GM18502 (cell line): ENCODE results near the gene CHID1.

Source experiments
- ATAC-seq: cut with Tn5 transposase; IDR thresholded peaks from one replicate; pipeline ENCODE4 v1.9.1; 2021; ENCODE audit warnings: mild to moderate bottlenecking; ENCODE audit not compliant: unreplicated experiment, poor library complexity

The CHID1 gene

DNA sequence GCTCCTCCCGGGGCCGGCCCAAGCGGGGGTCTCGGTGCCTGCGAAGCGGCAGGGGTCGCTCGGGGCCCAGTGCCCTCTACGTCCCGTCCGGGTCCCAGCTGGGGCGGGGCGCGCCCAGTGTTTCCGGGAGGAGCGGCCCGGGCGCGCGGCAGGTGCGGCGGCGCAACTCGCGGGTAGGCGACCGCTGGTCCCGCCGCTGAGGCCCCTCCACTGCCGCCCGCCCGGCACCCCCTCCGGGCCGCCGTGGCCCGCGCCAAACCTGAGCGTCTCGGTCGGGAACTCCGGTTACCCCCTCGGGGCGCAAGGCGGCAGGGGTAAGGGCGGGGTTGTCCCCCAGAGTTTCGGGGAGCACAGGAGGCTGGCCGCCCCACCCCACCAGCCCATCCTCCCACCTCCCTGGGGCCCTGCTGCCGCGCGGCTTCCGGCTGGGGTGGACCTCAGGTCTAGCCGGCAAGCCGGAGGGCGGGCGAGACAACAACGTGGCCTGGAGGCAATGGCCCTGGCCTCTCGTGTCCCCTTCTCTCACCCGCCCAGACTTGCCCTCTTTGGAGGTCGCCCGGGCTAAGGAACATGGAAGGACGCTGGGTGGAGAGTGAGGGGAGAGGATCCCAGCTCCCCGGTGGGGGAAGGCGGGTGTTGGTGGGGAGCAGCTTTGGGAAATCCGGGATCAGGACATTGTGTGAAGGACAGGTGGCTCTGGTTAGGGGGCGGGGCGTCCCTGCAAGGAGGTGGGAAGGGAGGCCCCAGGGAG, 83.3 kb downstream of the CHID1 start:
- peak; percentile 35 for ATAC-seq

DNA sequence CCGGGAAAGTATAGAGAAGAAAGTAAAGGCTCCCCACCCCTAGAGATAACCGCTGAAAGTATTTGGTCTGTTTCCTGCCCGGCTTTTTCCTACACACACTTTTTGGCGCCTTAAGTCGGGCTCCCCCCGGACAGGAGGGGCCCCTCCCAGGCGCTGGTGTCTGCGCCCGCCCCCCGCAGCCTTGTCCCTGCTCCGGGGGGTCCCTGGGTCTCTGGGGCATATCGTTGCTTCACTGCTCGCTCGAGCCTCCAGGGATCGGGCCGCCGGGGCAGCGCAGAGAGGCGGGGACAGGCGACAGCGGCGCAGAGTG, 83.8 kb downstream of the CHID1 start:
- no peak for ATAC-seq

DNA sequence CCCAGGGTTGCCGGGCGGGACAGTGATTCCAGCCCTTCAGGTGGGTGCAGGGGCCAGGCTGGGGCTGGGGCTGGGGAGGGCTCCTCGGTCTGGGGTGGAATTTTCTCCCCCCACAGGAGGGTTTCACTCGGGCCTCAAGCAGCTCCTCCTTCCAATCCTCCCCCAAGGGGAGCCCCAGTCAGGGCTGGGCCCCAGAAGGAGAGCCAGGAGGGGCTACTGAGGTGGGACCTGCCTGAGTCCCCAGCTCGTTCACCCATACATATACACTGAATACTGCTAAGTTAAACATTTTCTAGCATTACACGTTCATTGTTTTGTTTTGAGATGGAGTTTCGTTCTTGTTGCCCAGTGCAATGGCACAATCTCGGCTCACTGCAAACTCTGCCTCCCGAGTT, 84.4 kb downstream of the CHID1 start:
- ATAC-seq = no peak

DNA sequence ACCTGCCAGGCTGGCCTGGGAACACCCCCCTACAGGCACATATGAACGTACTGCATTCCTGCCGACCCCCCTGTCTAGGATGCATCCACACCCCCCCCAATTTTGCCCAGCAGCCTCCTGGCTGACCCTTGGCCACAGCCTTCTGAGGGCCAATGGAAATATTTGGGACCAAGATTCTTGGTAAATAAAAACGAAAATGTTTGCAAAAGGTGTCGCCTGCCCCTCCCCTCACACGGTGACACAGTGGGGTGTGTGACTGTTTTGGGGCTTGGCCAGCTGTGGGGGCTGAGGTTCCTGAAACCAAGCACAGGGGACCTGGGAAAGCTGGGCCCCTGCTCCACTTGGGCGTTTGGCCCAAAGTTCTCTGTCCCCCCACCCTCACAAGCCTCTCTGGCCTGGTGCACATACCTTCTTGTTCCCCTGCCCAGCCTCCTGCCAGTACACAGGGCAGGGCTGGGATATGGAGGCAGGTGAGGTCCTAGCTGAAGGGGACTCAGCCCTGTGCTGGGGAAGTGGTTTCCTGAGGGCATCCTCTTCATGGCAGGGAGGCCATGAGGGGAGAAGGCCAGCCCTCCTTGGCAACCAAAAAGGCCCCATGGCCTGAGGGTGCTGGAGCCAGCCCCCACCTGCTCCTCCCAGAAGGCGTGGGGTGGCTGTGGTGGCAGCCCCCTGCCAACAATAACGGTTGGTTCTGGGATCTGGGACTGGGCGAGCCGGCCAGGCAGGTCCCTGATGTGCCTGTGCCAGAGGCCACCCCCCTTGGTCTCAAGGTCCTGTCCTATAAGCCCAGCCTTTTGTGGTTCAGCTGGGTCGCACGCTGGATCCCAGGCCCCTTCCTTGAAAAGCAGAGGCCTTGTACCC, 85.0 kb downstream of the CHID1 start:
- ATAC-seq = no peak

DNA sequence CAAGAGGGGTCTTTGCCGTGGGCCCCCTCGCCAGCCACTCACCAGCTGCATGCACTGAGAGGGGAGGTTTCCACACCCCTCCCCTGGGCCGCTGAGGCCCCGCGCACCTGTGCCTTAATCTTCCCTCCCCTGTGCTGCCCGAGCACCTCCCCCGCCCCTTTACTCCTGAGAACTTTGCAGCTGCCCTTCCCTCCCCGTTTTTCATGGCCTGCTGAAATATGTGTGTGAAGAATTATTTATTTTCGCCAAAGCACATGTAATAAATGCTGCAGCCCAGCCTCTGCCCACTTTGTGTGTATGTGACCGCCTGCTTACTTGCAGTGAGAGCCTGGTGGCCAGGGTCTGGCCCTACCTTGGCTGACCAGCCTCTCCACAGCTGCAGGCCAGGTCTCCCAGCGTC, 85.7 kb downstream of the CHID1 start:
- no peak for ATAC-seq

DNA sequence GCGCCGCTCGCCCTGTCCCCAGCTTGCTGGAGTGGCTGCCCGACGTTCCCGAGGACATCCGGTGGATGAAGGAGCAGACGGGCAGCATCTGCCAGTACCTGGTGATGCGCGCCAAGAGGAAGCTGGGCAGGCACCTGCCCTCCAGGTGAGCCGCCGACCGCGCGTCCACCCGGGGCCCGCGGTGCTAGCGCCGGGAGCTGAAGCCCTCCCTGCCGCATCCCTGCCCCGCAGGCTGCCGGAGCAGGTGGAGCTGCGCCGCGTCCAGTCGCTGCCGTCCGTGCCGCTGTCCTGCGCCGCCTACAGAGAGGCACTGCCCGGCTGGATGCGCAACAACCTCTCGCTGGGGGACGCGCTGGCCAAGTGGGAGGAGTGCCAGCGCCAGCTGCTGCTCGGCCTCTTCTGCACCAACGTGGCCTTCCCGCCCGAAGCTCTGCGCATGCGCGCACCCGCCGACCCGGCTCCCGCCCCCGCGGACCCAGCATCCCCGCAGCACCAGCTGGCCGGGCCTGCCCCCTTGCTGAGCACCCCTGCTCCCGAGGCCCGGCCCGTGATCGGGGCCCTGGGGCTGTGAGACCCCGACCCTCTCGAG, 86.2 kb downstream of the CHID1 start:
- no peak for ATAC-seq

DNA sequence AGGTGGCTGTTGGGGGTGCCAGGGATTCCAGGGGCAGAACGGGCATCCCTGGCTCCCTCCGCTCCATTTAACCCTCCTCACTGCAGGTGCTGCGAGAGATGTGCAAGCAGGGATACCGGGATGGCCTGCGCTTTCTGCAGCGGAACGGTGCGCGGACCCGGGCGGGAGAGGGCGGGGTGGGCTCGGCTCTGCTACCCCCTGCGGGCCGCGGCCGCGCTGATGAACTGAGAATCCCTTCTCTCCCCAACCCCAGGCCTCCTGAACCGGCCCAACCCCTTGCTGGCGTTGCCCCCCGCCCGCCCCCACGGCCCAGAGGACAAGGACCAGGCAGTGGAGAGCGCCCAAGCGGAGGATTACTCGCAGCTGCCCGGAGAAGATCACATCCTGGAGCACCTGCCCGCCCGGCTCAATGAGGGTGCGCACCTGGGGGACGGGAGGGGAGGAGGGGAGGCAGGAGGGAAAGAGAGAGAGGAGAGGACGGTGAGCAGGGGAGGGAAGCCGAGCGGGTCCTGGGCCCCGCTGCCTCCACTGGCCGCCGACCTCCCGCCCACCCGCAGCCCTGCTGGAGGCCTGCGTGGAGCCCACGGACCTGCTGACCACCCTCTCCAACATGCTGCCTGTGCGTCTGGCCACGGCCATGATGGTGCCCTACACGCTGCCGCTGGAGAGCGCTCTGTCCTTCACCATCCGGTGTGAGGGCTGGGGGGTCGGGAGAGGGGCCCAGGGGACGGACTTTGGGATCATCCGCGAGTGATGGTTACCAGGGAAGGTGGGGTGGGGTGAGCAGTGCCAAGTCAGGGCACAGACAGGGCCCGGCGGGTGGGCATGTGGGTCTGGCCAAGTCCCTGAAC, 86.9 kb downstream of the CHID1 start:
- ATAC-seq = no peak

DNA sequence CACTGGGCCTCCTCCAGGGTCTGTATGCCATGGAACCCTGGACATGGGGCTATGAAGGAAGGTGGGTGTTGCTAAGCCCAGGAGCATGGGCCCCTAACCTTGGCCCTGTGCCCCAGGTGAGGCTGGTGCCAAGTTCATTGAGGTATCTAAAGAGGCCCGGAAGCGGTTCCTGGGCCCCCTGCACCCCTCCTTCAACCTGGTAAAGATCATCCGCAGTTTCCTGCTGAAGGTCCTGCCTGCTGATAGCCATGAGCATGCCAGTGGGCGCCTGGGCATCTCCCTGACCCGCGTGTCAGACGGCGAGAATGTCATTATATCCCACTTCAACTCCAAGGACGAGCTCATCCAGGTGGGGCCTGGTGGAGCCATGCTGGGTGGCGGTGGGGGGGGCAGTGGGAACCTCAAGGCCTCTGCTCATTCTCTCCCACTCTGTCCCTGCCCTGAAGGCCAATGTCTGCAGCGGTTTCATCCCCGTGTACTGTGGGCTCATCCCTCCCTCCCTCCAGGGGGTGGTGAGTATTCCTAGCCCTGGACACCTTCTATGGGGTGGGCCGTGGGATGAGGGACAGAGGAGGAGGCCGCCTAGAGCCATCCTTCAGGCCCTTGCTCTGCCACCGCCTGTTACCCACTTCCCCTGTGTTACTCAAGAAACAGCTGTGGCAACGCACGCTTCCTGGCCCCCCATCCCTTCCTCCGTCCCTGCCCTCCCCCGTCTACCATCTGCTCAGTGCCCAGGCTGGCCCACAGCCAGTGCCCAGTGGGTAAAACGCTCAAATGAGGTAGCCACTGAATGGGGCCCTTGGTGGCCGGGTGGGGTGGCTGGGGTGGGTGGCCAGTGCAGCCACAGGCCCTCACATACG, 88.9 kb downstream of the CHID1 start:
- ATAC-seq = no peak

DNA sequence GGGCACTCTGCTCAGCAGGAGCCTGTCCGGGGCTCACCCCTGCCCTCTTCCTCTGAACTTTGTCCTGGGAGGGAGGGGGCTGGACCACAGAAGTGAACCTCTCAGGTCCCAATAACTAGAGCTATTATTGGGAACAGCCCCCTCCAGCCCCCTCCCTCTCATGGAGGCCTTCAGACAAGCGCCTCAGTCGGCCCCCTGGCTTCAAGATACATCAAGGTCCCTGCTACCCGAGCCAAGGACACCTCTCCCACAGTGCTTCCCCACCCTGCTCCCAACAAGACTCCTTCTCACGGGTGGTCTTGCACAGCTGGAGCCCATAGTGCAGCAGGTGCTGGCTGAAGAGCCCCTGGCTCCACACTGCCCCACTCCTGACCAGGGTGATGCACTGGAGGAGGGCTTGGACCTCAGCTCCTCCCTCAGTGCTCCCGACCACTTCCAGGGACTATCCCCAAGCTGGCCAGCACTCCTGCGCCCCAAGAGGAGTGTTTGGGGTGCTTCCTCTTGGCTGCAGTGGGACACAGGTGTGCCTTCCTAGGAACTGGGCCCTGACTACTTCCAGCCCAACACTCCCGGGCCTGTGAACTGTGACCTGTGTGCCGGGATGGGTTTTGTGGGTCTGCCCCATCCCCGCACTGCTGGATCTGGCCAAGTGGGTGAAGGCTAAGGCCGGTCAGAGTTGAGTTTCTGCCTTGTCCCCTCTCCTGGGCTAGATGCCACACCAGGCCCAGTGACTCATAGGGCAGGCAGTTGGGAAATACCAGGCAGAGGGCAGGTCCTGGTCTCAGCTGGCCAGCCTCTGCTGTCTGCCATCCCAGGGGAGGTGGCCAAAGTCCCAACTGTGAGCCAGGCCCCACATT, 89.7 kb downstream of the CHID1 start:
- no peak for ATAC-seq

DNA sequence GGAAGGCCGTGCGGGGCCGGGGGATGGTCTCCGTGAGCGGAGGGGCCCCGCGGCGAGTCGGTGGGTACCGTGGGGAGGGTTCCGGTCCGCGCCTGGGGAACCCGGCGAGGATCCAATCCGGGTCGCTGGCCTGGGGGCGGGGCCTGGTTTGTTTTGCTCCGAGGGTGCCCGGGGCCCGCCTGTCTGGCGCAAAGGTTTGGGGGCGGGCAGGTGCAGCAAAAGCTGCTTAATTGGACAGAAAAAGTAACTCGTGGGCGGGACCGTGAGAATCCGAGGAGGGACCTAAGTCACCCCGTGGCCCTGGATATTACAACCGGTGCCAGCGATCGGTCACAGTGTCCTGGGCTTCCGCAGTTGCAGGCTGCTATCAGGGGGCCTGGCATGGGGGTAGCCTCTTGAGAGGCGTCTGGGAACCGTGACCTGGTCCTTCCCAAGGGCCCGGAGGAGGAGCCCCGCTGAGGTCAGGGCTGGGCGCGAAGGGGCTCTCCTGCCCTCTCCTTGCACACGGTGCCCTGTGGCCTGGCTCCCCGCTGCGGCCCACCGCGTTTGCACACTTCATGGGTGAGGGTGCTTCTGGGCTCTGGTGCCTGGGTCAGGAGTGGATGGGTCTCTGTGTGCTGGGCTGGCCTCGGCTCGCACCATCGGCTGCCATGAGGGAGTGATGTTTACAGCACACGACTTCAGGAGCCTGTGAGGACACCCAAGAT, 90.5 kb downstream of the CHID1 start:
- peak; percentile 71 for ATAC-seq

DNA sequence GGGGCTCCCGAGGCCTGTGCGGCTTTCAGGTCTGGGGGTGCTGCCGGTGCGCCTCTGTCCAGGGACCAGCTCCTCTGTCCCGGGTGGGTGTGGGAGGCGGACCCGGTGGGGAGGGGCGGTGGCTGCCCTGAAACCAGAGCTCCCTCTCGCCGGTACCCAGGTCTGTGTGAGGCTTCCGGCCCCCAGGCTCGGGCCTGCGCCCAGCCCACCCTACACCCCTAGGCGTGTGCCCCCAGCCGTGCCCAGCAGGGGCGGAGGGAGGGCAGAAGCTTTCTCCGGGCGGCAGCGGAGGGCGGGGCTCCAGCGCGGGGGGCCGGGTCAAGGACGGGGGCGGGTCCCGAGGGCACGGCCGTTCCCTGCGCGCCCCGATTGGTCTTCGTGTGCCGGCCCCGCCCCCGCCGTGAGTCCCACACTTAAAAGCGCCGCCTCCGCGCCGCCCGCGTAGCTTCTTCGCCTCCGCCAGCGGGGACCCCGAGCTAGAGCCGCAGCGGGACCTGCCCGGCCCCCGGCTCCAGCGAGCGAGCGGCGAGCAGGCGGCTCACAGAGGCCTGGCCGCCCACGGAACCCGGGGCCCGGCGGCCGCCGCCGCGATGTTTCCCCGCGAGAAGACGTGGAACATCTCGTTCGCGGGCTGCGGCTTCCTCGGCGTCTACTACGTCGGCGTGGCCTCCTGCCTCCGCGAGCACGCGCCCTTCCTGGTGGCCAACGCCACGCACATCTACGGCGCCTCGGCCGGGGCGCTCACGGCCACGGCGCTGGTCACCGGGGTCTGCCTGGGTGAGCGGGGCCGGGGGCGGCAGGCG, 91.3 kb downstream of the CHID1 start:
- peak; percentile 61 for ATAC-seq

DNA sequence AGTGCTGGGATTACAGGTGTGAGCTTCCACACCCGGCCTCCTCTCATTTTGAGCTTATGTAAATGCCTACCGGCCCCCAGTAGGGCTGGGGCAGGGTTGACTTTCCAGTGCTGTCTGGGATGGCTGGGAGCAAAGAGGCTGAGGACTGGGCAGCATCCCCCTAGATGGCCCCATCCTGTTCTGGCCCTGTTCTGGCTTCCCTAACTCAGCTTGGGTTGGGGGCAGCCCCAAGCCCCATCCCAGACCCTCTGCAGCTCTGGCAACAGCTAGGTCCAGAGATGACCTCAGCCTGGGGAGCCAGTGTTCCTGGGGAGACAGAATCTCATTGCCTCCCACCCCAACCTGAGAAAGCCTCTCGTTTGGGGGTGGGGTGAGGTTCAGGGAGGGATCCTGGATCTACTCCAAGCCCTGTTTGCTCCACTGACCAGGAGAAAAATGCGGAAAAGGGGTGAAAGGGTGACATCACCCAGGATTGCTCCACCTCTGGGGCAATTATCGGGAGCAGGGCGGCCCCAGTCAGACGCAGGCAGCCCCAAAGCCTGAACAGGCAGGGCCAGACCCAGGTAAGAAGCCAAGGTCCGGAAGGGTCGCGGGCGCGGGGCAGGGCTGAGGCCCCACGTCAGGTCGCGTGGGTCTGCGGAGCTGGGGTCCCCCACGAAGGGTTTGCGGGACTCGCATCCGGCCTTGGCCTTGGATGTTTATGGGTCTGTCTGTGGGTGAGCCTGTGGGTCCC, 92.0 kb downstream of the CHID1 start, which contains the start of gene PNPLA2:
TSS of gene PNPLA2 (plus strand) at position 519 of the 733 bp plus-strand sequence. CDS start 805 bp downstream, outside the sequence.
- ATAC-seq = no peak
